HG03565 (cell line): ENCODE results near the gene LRFN2.

ENCODE experiments used
- ATAC-seq: cut with Tn5 transposase; IDR thresholded peaks from one replicate; pipeline ENCODE4 v1.9.1; 2021; ENCODE audit warnings: mild to moderate bottlenecking, moderate library complexity; ENCODE audit not compliant: unreplicated experiment

The LRFN2 gene

DNA sequence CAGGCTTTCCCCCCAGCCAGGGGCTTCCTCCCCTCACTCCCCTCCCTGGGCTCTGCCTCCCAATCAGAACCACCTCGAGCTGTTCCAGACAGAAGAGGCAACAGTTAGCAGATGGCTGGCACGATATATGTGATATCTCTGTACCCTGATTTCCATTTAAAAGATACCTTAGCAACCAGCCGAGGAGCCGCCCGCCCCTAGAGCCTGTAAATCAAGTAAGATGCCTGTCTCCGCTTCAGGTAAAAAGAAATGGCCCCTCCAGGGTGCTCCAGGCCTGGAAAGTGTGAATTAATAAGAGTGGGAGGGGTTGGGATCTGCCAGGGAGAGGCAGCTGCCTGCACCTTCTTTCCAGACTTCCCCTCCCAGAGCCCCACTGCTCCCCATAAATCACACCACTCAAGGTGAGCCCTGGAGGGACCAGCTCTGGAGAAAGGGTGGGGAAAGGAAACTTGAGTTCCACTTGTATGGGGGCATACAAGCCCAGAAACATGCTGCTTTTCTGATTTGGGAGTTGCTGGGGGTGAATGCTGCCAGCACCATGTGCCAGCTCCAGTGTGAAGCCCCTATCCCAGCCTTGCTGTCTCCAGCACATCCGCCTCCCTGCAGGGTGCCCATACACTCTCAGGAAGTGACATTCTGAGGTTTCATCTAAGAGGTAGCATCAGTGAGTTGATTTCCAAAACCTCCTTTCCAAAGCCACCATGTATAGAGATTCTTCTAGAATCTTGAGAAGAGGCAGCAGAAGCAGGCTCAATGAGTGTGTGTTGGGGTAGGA is 148.0 kb downstream of the LRFN2 start:
- no peak for ATAC-seq

DNA sequence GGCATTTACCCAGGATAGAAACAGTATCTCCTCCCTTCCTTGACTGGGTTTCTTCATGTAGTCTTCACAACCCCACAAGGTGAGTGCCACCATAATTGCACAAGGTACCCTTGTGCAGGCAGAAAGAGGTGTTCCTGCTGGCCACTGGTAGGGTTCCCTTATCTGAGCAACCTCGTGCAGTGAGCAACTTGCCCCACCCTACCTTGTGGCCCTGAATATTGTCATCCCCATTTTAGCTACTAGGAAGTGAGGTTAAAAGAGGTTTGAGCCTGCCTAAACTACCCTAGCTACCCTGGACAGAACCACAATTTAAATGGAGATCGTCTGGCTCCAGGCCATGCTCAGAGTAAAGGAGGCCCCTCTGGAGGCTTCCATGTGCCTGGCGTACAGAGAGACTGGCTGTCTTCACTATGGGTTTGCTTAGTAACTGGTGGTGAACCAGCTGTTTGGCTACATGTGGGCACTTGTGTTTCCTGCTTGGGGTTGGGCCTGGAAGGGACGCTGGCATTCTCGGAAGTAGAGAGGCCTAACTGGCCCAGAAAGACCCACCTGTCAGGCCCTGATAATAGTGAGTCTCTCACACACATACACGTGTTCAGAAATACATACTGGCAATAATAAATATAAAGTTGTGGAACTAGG is 148.8 kb downstream of the LRFN2 start:
- no peak for ATAC-seq

GRCh38 chr6:40437631-40438030 is 149.5 kb downstream of the LRFN2 start:
- no peak for ATAC-seq

- no peak for ATAC-seq
These were observed 150.2 kb downstream of the LRFN2 start for GRCh38 chr6:40436685-40437604.

DNA sequence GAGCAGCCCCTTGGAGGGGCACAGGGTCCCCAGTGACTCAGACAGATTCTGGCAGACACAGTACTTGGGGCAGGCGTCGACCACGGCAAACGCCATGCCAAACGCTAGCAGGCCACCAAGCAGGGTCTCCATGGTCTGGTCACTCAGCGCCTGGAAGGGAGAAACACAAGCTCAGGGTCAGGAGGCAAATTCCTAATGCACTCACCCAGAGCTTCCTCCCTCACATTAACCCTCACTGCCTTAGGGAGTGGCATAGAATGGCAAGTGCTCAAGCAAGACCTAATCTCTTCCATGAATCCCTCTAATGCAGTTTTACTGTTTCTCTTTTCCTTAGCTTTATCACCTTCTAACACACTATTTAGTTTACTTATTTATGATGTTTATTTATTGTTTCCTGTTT is 154.2 kb downstream of the LRFN2 start:
- ATAC-seq, result no peak

GRCh38 chr6:40431706-40432105 is 155.5 kb downstream of the LRFN2 start:
- no peak for ATAC-seq

- no peak for ATAC-seq
These were observed 160.0 kb downstream of the LRFN2 start for GRCh38 chr6:40427196-40427595.

GRCh38 chr6:40426346-40427066 is 160.7 kb downstream of the LRFN2 start:
- no peak for ATAC-seq

- ATAC-seq, result no peak
These were observed 161.8 kb downstream of the LRFN2 start for GRCh38 chr6:40425192-40425919.

DNA sequence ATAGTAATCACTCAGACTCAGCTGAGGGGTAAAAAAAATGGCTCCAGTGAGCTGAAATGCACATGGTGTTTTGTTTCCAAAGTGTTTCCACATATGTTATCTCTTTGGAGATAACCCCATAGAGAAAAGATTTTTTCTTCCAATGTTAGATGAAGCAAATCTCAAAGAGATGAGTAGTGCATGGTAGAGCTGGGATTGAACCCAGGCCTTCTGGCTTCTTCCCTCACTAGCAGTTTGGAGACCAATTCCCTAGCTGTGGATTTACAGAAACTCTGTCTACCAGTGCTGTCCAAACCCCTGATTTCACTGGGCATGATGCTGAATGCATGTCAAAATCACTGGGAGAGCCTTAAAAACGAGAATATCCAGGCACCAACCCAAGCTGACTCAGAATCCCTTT is 165.1 kb downstream of the LRFN2 start:
- ATAC-seq, result no peak

GRCh38 chr6:40419946-40420728 is 167.0 kb downstream of the LRFN2 start:
- no peak for ATAC-seq

DNA sequence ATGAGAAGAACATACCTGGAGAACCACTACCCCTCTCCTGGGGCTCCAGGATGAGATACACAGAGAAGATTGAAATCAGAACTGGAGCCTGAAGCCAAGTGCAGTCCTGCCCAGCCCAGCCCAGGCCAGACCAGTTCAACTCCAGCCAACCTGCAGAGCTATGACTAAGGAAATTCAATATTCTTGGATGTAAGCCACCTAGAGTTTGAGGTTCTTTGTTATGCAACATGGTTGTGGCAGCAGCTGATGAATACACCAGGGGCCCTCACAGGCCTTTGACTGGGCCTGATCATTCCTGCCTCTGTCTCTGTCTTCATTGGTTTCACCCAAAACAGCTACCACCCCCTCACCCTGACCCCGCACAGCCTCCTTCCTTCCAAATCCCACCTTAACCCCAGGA is 167.8 kb downstream of the LRFN2 start:
- ATAC-seq, result no peak

GRCh38 chr6:40417031-40417430 is 170.1 kb downstream of the LRFN2 start:
- no peak for ATAC-seq

DNA sequence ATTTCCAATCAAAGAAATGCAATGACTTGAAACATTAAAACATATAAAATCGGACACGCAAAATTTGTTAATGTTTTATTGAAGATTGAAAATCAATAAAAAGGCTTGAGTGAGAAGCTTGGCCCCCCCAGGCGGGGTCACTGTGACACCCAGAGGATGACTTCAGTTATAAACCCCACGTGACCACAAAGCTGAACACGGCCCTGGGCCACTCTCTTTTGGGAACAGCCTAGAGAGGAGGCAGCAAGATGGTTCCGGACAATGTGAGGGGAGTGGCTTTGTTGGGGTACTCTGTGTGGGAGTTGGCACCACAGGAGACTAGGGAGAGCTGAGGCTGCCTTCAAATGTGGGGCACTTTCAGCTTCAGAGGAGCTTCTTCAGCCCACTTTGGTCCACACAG is 172.5 kb downstream of the LRFN2 start:
- no peak for ATAC-seq

- no peak for ATAC-seq
These were observed 173.9 kb downstream of the LRFN2 start for GRCh38 chr6:40413239-40413638.

GRCh38 chr6:40411881-40412280 is 175.3 kb downstream of the LRFN2 start:
- no peak for ATAC-seq

DNA sequence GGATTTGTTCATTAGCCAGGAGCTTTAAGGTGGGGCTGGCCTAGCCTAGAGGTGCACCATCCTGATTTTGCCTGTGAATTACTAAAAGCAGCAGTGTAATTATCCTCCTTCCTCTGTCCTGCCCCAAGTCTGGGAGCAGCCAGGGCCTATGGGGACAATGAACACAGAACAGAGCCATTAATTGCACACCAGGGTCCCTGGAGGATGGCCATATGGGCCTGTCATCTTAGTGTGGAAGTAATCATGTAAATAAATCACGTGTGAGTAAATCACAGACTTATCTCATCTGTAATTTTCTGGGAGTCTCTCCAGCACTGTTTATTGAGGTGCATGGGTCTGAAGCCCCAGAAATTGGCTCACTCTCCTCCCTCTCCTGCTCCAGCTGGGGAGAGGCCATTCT is 176.3 kb downstream of the LRFN2 start:
- ATAC-seq, result no peak

GRCh38 chr6:40409716-40410397 is 177.3 kb downstream of the LRFN2 start:
- no peak for ATAC-seq
